ENCODE data around the gene TCF7L2. TPM values are rescaled to one million over a fixed set of nuclear protein-coding genes. Genes with fewer than 3 reads are reported as not detected.

TCF7L2 gene
- total RNA-seq, 1 experiment from 2014 or later = 45.2 TPM

DNA sequence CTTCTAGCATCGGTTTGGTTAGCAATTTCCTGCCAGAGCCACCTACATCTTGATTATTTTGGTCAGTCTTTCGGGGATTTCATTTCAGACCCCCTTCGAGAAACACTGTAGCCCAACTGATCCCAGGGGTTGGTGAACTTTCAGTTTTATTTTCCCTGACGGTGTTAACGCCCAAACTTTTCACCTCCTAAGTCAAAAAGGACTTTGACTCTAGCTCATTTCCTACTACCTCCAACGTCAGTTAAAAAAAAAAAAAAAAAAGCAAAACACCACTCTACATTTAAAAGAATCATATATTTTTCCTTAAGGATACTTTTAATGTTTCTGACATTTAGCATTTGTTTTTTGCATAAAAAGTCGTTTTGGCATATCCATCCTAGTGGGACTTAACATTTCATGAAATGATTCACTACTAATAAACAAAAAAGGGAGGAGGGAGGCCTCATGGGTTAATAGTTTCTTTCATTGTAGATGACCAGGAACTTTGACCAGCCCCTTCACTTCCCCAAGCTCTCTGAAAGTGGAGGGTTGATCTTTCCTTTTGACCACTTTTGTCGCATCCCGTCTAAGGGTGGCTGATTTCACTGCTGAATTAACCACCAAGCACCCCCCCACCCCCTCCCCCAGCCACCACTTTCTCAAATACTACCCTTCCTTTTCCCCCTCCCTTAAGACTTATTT, 764 bp upstream of the TCF7L2 start:
- POLR2A ChIA-PET = interaction anchor here (0.6 to 0.7 kb wide), 4 partner anchors 121 to 306 kb away, joined by 3 to 12 read pairs (median 8); no protein-coding TSS in a partner anchor
- H3K27me3 ChIP-seq (ENCODE audit: control insufficient read depth, insufficient read depth, low read length) = no peaks in the 10 kb centered on the region
- CTCF ChIA-PET = no interaction called here
- TF ChIP-seq SIN3A (IDR thresholded peaks at IDR 0.05; ENCODE audit: borderline replicate concordance, insufficient read depth, low read depth, low read length) (no peak), POLR2AphosphoS5 (IDR thresholded peaks at IDR 0.05; ENCODE audit: low read depth, low read length) (no peak), TCF7L2 (IDR thresholded peaks at IDR 0.05; ENCODE audit: low read depth, low read length) (no peak)
- TF ChIP-seq, protein P1, sequence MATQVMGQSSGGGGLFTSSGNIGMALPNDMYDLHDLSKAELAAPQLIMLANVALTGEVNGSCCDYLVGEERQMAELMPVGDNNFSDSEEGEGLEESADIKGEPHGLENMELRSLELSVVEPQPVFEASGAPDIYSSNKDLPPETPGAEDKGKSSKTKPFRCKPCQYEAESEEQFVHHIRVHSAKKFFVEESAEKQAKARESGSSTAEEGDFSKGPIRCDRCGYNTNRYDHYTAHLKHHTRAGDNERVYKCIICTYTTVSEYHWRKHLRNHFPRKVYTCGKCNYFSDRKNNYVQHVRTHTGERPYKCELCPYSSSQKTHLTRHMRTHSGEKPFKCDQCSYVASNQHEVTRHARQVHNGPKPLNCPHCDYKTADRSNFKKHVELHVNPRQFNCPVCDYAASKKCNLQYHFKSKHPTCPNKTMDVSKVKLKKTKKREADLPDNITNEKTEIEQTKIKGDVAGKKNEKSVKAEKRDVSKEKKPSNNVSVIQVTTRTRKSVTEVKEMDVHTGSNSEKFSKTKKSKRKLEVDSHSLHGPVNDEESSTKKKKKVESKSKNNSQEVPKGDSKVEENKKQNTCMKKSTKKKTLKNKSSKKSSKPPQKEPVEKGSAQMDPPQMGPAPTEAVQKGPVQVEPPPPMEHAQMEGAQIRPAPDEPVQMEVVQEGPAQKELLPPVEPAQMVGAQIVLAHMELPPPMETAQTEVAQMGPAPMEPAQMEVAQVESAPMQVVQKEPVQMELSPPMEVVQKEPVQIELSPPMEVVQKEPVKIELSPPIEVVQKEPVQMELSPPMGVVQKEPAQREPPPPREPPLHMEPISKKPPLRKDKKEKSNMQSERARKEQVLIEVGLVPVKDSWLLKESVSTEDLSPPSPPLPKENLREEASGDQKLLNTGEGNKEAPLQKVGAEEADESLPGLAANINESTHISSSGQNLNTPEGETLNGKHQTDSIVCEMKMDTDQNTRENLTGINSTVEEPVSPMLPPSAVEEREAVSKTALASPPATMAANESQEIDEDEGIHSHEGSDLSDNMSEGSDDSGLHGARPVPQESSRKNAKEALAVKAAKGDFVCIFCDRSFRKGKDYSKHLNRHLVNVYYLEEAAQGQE (IDR thresholded peaks at IDR 0.05; ENCODE audit: insufficient read depth in 1 of 2, low read depth in 2 of 2, low read length in 1 of 2) = no peak
- ATAC-seq (no peak), DNase-seq (ENCODE audit: low read depth, low spot score) (no peak)
- peaks cover 22% of the 10 kb centered on the region for H3K36me3 ChIP-seq (ENCODE audit: control insufficient read depth, insufficient read depth, low read length)
- peak overlapping the region; percentile 84 for H3K27ac ChIP-seq (ENCODE audit: low read length)
- peak overlapping the region; percentile 45 to 90 for H3K4me3 ChIP-seq (ENCODE audit: low read depth in 2 of 2, low read length in 2 of 2)
- peaks cover 12% of the 10 kb centered on the region for H3K4me1 ChIP-seq (ENCODE audit: control insufficient read depth, insufficient read depth, low read length)
- intact Hi-C loops (cut with micrococcal nuclease; ENCODE audit: unreplicated experiment) = no loop called here
- BruUV-seq (replicated peaks) = TSS peak; percentile 77
- in situ Hi-C loops (cut with HindIII; ENCODE audit: low pct_unique_long_range_greater_than_20kb, low sequenced_read_pairs) = no loop called here
- H3K9me3 ChIP-seq (ENCODE audit: control insufficient read depth, insufficient read depth, low read depth, low read length) = no peaks in the 10 kb centered on the region

DNA sequence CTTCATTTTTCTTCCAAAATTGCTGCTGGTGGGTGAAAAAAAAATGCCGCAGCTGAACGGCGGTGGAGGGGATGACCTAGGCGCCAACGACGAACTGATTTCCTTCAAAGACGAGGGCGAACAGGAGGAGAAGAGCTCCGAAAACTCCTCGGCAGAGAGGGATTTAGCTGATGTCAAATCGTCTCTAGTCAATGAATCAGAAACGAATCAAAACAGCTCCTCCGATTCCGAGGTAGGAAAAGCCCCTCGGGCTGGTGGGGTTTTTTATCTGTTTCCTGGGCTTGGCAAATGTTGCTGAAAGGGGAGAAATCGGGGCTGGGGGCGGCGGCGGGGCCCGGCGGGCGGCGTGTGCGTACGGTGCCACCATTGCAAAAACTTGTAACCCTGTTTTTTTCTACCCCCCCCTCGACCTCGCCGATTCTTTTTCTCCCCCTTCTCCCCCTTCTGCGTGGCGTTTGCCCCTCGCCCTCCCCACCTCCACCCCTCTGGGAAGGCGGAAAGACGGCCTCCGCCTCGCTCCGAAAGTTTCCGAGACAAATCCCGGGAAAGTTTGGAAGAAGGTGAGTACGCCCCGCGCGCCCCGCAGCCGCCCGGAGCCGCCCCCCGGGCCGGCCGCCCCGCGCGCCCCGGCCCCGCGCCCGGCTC, 789 bp downstream of the TCF7L2 start:
- BruUV-seq (replicated peaks) = no TSS peak
- ChIA-PET CTCF (no interaction called here), POLR2A (interaction anchor here (0.6 to 0.8 kb wide), 4 partner anchors 187 to 310 kb away, joined by 3 to 10 read pairs (median 10); no protein-coding TSS in a partner anchor)
- Histone ChIP-seq H3K36me3 (ENCODE audit: control insufficient read depth, insufficient read depth, low read length) (peaks cover 22% of the 10 kb centered on the region), H3K9me3 (ENCODE audit: control insufficient read depth, insufficient read depth, low read depth, low read length) (no peaks in the 10 kb centered on the region), H3K27me3 (ENCODE audit: control insufficient read depth, insufficient read depth, low read length) (no peaks in the 10 kb centered on the region), H3K27ac (ENCODE audit: low read length) (peak overlapping the region; percentile 97), H3K4me3 (ENCODE audit: low read depth in 2 of 2, low read length in 2 of 2) (peak overlapping the region; percentile 85 to 90), H3K4me1 (ENCODE audit: control insufficient read depth, insufficient read depth, low read length) (peaks cover 25% of the 10 kb centered on the region)
- ATAC-seq (peak; percentile 7), DNase-seq (ENCODE audit: low read depth, low spot score) (no peak)
- TF ChIP-seq POLR2AphosphoS5 (IDR thresholded peaks at IDR 0.05; ENCODE audit: low read depth, low read length) (no peak), SIN3A (IDR thresholded peaks at IDR 0.05; ENCODE audit: borderline replicate concordance, insufficient read depth, low read depth, low read length) (no peak), TCF7L2 (IDR thresholded peaks at IDR 0.05; ENCODE audit: low read depth, low read length) (no peak)
- TF ChIP-seq, protein P1 (IDR thresholded peaks at IDR 0.05; ENCODE audit: insufficient read depth in 1 of 2, low read depth in 2 of 2, low read length in 1 of 2) = no peak
- TF ChIP-seq, protein P2, sequence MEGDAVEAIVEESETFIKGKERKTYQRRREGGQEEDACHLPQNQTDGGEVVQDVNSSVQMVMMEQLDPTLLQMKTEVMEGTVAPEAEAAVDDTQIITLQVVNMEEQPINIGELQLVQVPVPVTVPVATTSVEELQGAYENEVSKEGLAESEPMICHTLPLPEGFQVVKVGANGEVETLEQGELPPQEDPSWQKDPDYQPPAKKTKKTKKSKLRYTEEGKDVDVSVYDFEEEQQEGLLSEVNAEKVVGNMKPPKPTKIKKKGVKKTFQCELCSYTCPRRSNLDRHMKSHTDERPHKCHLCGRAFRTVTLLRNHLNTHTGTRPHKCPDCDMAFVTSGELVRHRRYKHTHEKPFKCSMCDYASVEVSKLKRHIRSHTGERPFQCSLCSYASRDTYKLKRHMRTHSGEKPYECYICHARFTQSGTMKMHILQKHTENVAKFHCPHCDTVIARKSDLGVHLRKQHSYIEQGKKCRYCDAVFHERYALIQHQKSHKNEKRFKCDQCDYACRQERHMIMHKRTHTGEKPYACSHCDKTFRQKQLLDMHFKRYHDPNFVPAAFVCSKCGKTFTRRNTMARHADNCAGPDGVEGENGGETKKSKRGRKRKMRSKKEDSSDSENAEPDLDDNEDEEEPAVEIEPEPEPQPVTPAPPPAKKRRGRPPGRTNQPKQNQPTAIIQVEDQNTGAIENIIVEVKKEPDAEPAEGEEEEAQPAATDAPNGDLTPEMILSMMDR (IDR thresholded peaks at IDR 0.05) = no peak
- intact Hi-C loops (cut with micrococcal nuclease; ENCODE audit: unreplicated experiment) (loop anchor here (5.0 to 10.0 kb wide), 4 partner anchors 106 to 476 kb away; no protein-coding TSS in a partner anchor), in situ Hi-C loops (cut with HindIII; ENCODE audit: low pct_unique_long_range_greater_than_20kb, low sequenced_read_pairs) (no loop called here)
